ENCODE measurements around the gene RPS18.

Gene RPS18

GRCh38 chr6:33289784-33290315 is 18.0 kb downstream of the RPS18 start:
- no peak for DNase-seq (ENCODE audit: low read depth)

- DNase-seq (ENCODE audit: low read depth): no peak
Observed at GRCh38 chr6:33290459-33290858, 18.6 kb downstream of the RPS18 start.

GRCh38 chr6:33292996-33293682 is 21.3 kb downstream of the RPS18 start:
- no peak for DNase-seq (ENCODE audit: low read depth)

- no peak for DNase-seq (ENCODE audit: low read depth)
Observed at GRCh38 chr6:33294086-33294823, 22.4 kb downstream of the RPS18 start.

GRCh38 chr6:33295621-33296369 is 23.9 kb downstream of the RPS18 start:
- no peak for DNase-seq (ENCODE audit: low read depth)

- DNase-seq (ENCODE audit: low read depth): no peak
Observed at GRCh38 chr6:33296797-33297405, 25.0 kb downstream of the RPS18 start.

- DNase-seq (ENCODE audit: low read depth): no peak
Observed at GRCh38 chr6:33297406-33297955, 25.6 kb downstream of the RPS18 start.

- DNase-seq (ENCODE audit: low read depth): peak; percentile 61
Observed at GRCh38 chr6:33297956-33298772, 26.3 kb downstream of the RPS18 start.

- peak; percentile 56 for DNase-seq (ENCODE audit: low read depth)
Observed at GRCh38 chr6:33298773-33299236, 26.9 kb downstream of the RPS18 start, which contains the start of gene RGL2. TSS of gene RGL2 (minus strand) at chr6:33298942. CDS start at chr6:33298610, 332 bp downstream.

GRCh38 chr6:33299237-33299944 is 27.5 kb downstream of the RPS18 start:
- DNase-seq (ENCODE audit: low read depth): peak; percentile 90

GRCh38 chr6:33301877-33302276 is 30.0 kb downstream of the RPS18 start:
- no peak for DNase-seq (ENCODE audit: low read depth)

GRCh38 chr6:33304216-33304615 is 32.3 kb downstream of the RPS18 start:
- DNase-seq (ENCODE audit: low read depth): no peak

GRCh38 chr6:33305052-33305451 is 33.2 kb downstream of the RPS18 start:
- DNase-seq (ENCODE audit: low read depth): no peak

- DNase-seq (ENCODE audit: low read depth): no peak
Observed at GRCh38 chr6:33306356-33306755, 34.5 kb downstream of the RPS18 start.

- DNase-seq (ENCODE audit: low read depth): peak; percentile 89
Observed at GRCh38 chr6:33312361-33313104, 40.7 kb downstream of the RPS18 start.

GRCh38 chr6:33313105-33313708 is 41.3 kb downstream of the RPS18 start:
- no peak for DNase-seq (ENCODE audit: low read depth)

- DNase-seq (ENCODE audit: low read depth): peak; percentile 82
Observed at GRCh38 chr6:33313709-33314514, 42.0 kb downstream of the RPS18 start, which contains the start of gene TAPBP. TSS of gene TAPBP (minus strand) at chr6:33314078. CDS start at chr6:33314041, 37 bp downstream.

- peak; percentile 78 for DNase-seq (ENCODE audit: low read depth)
Observed at GRCh38 chr6:33314515-33314942, 42.7 kb downstream of the RPS18 start.

Data from T-helper 22 cell (primary cell).